Spleen (tissue), 7 donors: ENCODE results near the gene SPEM1.

ENCODE experiments used
- POLR2A ChIP-seq, 3 donors: fragments of 450-650 bp; IDR thresholded peaks; one replicate each; pipeline ENCODE4 v1.5.1; 2017; ENCODE audit warnings: antibody characterized with exemption in 3 of 3, mild to moderate bottlenecking in 1 of 3
- POLR2AphosphoS5 ChIP-seq, 3 donors: sonication (generic); formaldehyde crosslinking; IDR thresholded peaks; one replicate each; pipeline ENCODE4 v1.5.1; 2017; ENCODE audit warnings: antibody characterized with exemption in 3 of 3
- TF ChIP-seq, protein P1 (sequence below), 11 experiments: fragments of 200-600 bp in 7 of 11; fragments of 450-650 bp in 4 of 11; sonication (generic) in 4 of 11; IDR thresholded peaks in 8 of 11; conservative IDR thresholded peaks in 3 of 11; 1 replicate in 7 of 11; 2 replicates in 4 of 11; pipeline versions ENCODE4 v1.4.0 to v1.8.0; 2016 to 2021; ENCODE audit warnings: antibody characterized with exemption in 11 of 11, inconsistent platforms in 4 of 11, mild to moderate bottlenecking in 1 of 11
- donor health status: DM: no; HTN: no; CAD: no; lungs with moderate emphysema.
- donor health status: DM: no; HTN: no; CAD: no.
- donor health status: DM: no; HTN: no; CAD: no.

DNA sequence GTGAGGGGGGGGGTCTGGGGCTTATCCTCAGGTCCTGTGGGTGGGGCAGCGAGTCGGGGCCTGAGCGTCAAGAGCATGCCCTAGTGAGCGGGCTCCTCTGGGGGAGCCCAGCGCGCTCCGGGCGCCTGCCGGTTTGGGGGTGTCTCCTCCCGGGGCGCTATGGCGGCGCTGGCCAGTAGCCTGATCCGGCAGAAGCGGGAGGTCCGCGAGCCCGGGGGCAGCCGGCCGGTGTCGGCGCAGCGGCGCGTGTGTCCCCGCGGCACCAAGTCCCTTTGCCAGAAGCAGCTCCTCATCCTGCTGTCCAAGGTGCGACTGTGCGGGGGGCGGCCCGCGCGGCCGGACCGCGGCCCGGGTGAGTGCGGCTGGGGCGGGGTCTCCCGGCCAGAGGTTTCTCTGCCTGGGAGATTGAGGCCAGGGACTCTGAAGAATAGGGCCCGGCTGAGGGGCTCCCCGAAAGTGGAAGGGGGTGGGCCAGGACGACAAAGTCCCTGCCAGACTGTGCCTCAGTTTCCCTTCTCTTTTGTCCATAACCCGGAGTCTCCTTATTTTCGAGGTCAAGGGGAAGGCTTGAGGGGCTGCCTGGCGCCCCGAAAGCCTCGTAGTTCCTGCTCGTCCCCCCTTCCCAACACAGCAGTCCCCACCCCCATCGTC, 19.5 kb downstream of the SPEM1 start, which contains the start of gene FGF11:
- TF ChIP-seq, protein P1, sequence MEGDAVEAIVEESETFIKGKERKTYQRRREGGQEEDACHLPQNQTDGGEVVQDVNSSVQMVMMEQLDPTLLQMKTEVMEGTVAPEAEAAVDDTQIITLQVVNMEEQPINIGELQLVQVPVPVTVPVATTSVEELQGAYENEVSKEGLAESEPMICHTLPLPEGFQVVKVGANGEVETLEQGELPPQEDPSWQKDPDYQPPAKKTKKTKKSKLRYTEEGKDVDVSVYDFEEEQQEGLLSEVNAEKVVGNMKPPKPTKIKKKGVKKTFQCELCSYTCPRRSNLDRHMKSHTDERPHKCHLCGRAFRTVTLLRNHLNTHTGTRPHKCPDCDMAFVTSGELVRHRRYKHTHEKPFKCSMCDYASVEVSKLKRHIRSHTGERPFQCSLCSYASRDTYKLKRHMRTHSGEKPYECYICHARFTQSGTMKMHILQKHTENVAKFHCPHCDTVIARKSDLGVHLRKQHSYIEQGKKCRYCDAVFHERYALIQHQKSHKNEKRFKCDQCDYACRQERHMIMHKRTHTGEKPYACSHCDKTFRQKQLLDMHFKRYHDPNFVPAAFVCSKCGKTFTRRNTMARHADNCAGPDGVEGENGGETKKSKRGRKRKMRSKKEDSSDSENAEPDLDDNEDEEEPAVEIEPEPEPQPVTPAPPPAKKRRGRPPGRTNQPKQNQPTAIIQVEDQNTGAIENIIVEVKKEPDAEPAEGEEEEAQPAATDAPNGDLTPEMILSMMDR (IDR thresholded peaks at IDR 0.05 in 8 of 11, conservative IDR thresholded peaks at IDR 0.05 in 3 of 11), result no peak
- TF ChIP-seq POLR2AphosphoS5 (IDR thresholded peaks at IDR 0.05) (peak in 2 of 3 donors; percentile 20 to 42), POLR2A (IDR thresholded peaks at IDR 0.05) (no peak)
